ENCODE measurements around the gene OR13C3. TPM values are rescaled to one million over a fixed set of nuclear protein-coding genes. Genes with fewer than 3 reads are reported as not detected.
A peak's percentile ranks its signal among the peaks of the same experiment; 100 is the strongest.
"Not testable (repeated sequence)": the region's sequence is repeated elsewhere in the genome, so short reads cannot be mapped to it uniquely, and the experiment has no call there.

Gene OR13C3
- total and polyA plus RNA-seq, 3 donors from 2014 or later: 0.55 TPM; not detected in 2

DNA sequence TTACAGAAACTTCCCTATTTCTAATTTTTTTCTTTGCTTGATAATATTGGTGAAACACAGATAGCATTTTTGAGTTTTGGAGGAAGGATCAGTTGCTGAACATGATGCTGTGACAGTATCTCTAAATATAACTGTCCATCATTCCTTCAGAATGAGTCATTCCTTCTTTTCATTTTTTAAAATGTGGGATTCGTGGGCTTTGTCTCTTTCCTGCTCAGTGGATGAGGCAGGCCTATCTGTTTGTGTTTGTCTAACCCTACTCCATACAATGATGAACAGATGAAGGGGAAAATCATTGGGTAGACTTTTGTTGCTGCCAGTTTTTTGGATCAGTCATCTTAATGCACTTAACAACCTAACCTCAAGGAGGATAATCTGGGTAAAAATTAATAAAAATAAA lies 16.6 kb upstream of the OR13C3 start:
- no peaks in the 10 kb centered on the region for H3K36me3 ChIP-seq (ENCODE audit: low read depth, missing control alignments)
- intact Hi-C loops (cut with DNase I; ENCODE audit: low total_unique reads): no loop called here
- no peak for DNase-seq
- H3K27me3 ChIP-seq: no peaks in the 10 kb centered on the region
- no peak for TF ChIP-seq POLR2A (IDR thresholded peaks at IDR 0.05)
- TF ChIP-seq, protein P1, sequence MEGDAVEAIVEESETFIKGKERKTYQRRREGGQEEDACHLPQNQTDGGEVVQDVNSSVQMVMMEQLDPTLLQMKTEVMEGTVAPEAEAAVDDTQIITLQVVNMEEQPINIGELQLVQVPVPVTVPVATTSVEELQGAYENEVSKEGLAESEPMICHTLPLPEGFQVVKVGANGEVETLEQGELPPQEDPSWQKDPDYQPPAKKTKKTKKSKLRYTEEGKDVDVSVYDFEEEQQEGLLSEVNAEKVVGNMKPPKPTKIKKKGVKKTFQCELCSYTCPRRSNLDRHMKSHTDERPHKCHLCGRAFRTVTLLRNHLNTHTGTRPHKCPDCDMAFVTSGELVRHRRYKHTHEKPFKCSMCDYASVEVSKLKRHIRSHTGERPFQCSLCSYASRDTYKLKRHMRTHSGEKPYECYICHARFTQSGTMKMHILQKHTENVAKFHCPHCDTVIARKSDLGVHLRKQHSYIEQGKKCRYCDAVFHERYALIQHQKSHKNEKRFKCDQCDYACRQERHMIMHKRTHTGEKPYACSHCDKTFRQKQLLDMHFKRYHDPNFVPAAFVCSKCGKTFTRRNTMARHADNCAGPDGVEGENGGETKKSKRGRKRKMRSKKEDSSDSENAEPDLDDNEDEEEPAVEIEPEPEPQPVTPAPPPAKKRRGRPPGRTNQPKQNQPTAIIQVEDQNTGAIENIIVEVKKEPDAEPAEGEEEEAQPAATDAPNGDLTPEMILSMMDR (IDR thresholded peaks at IDR 0.05): no peak
- H3K9me3 ChIP-seq: no peaks in the 10 kb centered on the region
- WGBS, 2 donors: 50 to 69% methylated on average over 1 of the region's 1 CpG
- no peak overlapping the region for H3K27ac ChIP-seq
- H3K4me1 ChIP-seq: no peaks in the 10 kb centered on the region
- H3K4me3 ChIP-seq: no peak overlapping the region

DNA sequence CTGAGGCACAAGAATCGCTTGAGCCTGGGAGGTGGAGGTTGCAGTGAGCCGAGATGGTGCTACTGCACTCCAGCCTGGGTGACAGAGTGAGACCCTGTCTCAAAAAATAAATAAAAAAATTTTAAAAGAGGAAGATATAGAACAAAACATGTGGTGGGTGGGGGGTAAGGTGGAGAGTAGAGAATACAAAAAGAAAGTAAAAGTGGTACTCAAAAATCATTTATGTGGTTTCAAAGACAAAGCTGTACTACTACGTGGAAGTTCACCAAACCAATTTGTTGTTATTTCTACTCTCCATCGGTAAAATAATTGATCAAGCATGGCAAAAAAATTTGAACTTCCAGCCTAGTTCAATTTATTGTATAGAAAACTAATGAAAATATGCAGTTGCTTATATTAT lies 8.0 kb upstream of the OR13C3 start:
- intact Hi-C loops (cut with DNase I; ENCODE audit: low total_unique reads): no loop called here
- Histone ChIP-seq H3K27ac (no peak overlapping the region), H3K9me3 (no peaks in the 10 kb centered on the region), H3K4me1 (no peaks in the 10 kb centered on the region), H3K36me3 (ENCODE audit: low read depth, missing control alignments) (no peaks in the 10 kb centered on the region), H3K4me3 (no peak overlapping the region), H3K27me3 (no peaks in the 10 kb centered on the region)
- TF ChIP-seq, protein P1 (IDR thresholded peaks at IDR 0.05): no peak
- TF ChIP-seq POLR2A (IDR thresholded peaks at IDR 0.05): no peak
- WGBS, 2 donors: 90 to 93% methylated on average over 4 of the region's 4 CpGs
- DNase-seq: no peak

DNA sequence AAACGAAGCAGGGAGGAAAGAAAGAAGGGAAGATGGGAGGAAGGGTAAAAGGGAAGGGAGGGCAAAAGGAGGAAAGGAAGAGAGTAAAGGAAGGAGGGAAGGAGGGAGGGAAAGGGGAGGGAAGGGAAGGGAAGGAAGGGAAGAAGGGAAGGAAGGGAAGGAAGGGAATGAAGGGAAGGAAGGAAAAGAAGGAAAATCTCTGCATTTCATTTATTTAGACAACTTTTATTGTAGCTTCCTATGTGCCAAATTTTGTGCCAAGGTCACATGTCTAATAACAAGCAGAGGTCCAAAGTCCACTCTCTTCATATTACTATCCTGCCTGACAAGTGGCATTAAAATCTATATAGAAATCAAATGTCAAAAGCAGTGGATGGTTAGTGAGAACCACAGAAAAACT lies 2.6 kb upstream of the OR13C3 start:
- no peaks in the 10 kb centered on the region for H3K27me3 ChIP-seq
- 43 to 59% methylated on average over 1 of the region's 1 CpG for WGBS, 2 donors
- no peaks in the 10 kb centered on the region for H3K36me3 ChIP-seq (ENCODE audit: low read depth, missing control alignments)
- H3K4me1 ChIP-seq: no peaks in the 10 kb centered on the region
- no peak for TF ChIP-seq POLR2A (IDR thresholded peaks at IDR 0.05)
- TF ChIP-seq, protein P1 (IDR thresholded peaks at IDR 0.05): no peak
- no peak overlapping the region for H3K4me3 ChIP-seq
- no peak for DNase-seq
- intact Hi-C loops (cut with DNase I; ENCODE audit: low total_unique reads): no loop called here
- H3K27ac ChIP-seq: no peak overlapping the region
- no peaks in the 10 kb centered on the region for H3K9me3 ChIP-seq

DNA sequence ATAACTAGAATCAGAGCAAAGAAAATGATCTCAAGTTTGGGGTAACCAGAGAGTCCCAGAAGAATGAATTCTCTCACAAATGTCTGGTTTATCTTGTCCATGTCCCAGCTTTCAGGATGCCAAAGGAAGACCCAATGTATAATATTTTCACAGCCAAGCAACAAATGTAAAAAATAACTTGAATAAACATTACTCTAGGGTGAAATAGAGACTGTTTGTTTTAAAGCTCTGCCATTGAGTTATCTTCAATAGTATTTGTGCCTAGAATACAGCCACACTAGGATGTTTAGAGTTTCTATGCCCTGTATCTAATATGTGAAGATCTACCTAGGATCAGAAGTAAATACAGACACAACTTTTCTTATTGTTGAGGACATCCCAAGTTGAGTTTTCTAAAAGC lies 9.5 kb downstream of the OR13C3 start, which contains the start of gene OR13C4:
Gene OR13C4, minus strand, starts transcription at position 101 of the 400 bp plus-strand sequence. Its CDS starts 0 bp downstream, at position 101.
- H3K27me3 ChIP-seq: no peaks in the 10 kb centered on the region
- intact Hi-C loops (cut with DNase I; ENCODE audit: low total_unique reads): no loop called here
- no peaks in the 10 kb centered on the region for H3K4me1 ChIP-seq
- no peak within 1 kb of the TSS for H3K27ac ChIP-seq
- no peaks in the 10 kb centered on the region for H3K9me3 ChIP-seq
- no peak for DNase-seq
- TF ChIP-seq, protein P1 (IDR thresholded peaks at IDR 0.05): no peak
- no peak for TF ChIP-seq POLR2A (IDR thresholded peaks at IDR 0.05)
- no peak within 1 kb of the TSS for H3K4me3 ChIP-seq
- H3K36me3 ChIP-seq (ENCODE audit: low read depth, missing control alignments): no peaks in the 10 kb centered on the region

DNA sequence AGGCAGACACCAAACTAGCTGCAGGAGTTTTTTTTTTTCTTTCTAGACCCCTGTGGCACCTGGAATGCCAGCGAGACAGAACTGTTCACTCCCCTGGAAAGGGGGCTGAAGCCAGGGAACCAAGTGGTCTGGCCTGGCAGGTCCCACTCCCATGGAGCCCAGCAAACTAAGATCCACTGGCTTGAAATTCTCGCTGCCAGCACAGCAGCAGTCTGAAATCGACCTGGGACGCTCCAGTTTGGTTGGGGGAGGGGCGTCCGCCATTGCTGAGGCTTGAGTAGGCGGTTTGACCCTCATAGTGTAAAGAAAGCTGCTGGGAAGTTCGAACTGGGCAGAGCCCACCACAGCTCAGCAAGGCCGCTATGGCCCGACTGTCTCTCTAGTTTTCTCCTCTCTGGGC lies 16.4 kb downstream of the OR13C3 start:
- intact Hi-C loops (cut with DNase I; ENCODE audit: low total_unique reads); H3K27ac ChIP-seq; H3K36me3 ChIP-seq (ENCODE audit: low read depth, missing control alignments); H3K9me3 ChIP-seq; H3K27me3 ChIP-seq; H3K4me1 ChIP-seq: not testable (repeated sequence)
- WGBS, 2 donors: 78 to 92% methylated on average over 5 to 10 of the region's 10 CpGs
- peak overlapping the region in 1 of 2 donors; percentile 14 for H3K4me3 ChIP-seq
- DNase-seq: peak; percentile 23

Data from testis (tissue), 3 donors.